Stomach (tissue), 9 donors: Measurements from ENCODE around the gene SCFD2. TPM values are rescaled to one million over a fixed set of nuclear protein-coding genes. Genes with fewer than 3 reads are reported as not detected.

Source experiments
- DNase-seq, 2 donors: peaks; one replicate each; pipeline versions ENCODE4 v3.0.0 to v3.0.0-alpha.2; 2013 to 2019
- H3K27ac ChIP-seq, 5 donors: fragments of 200-600 bp in 4 of 5; sonication (generic) in 4 of 5; one replicate each; pipeline ENCODE4 v1.5.1; 2013 to 2019; ENCODE audit warnings: mild to moderate bottlenecking in 1 of 5, moderate library complexity in 1 of 5
- H3K27me3 ChIP-seq, 3 donors: fragments of 200-600 bp; sonication (generic); one replicate each; pipeline ENCODE4 v1.5.1; 2017 to 2019; ENCODE audit warnings: mixed run types in 1 of 3
- H3K36me3 ChIP-seq, 4 donors: fragments of 200-600 bp; sonication (generic); 1 replicate in 3 of 4; 2 replicates in 1 of 4; pipeline ENCODE4 v1.5.1; 2016 to 2019
- H3K4me1 ChIP-seq, 4 donors: fragments of 200-600 bp; sonication (generic); one replicate each; pipeline ENCODE4 v1.5.1; 2016 to 2019
- H3K4me3 ChIP-seq, 4 donors: fragments of 200-600 bp; sonication (generic) in 3 of 4; one replicate each; pipeline ENCODE4 v1.5.1; 2016 to 2019; ENCODE audit warnings: mild to moderate bottlenecking in 1 of 4
- H3K9me3 ChIP-seq, 4 donors: fragments of 200-600 bp; sonication (generic); one replicate each; pipeline ENCODE4 v1.5.1; 2016 to 2019
- EP300 ChIP-seq: sonication (generic); formaldehyde crosslinking; IDR thresholded peaks from one replicate; pipeline ENCODE4 v1.6.1; 2017; ENCODE audit warnings: antibody characterized with exemption
- POLR2A ChIP-seq, 4 donors: fragments of 450-650 bp; IDR thresholded peaks; one replicate each; pipeline ENCODE4 v1.6.1; 2016; ENCODE audit warnings: antibody characterized with exemption in 4 of 4, control low read depth in 2 of 4, mild to moderate bottlenecking in 1 of 4, moderate library complexity in 1 of 4
- POLR2AphosphoS5 ChIP-seq, 3 donors: sonication (generic); formaldehyde crosslinking; IDR thresholded peaks; one replicate each; pipeline ENCODE4 v1.6.1; 2016; ENCODE audit warnings: antibody characterized with exemption in 3 of 3
- WGBS, 5 donors: extraction: QIAGEN DNeasy Blood & Tissue Kit in 3 of 5; methylation state at CpG; one replicate each; pipeline versions ENCODE4 v1.1.5 to v1.1.7; 2013 to 2018; 5-methylcytosine and 5-hydroxymethylcytosine counted together
- intact Hi-C: fragments of 100-400 bp; cut with DNase I; formaldehyde crosslinking; loops from one replicate; pipeline ENCODE4 v1.15.1; 2023; ENCODE audit warnings: low total_unique reads
- polyA plus RNA-seq, 3 donors: library from polyadenylated mRNA; stranded (reverse); fragments of 200-250 nt; gene quantifications; one replicate each; pipeline ENCODE4 v1.2.3, GENCODE V29; 2013
- total RNA-seq, 5 donors: library from RNA; depleted of rRNA; stranded (reverse); fragments of >200 nt; gene quantifications; one replicate each; pipeline versions ENCODE4 v1.1.0 to v1.2.3, GENCODE V29; 2014 to 2016
- TF ChIP-seq, protein P1 (sequence below), 7 experiments: fragments of 450-650 bp in 4 of 7; fragments of 200-600 bp in 3 of 7; sonication (generic) in 3 of 7; IDR thresholded peaks; one replicate each; pipeline ENCODE4 v1.5.1; 2016 to 2019; ENCODE audit warnings: antibody characterized with exemption in 7 of 7, control low read depth in 2 of 7, mild to moderate bottlenecking in 1 of 7
- donor health status: healthy with polysubstance abuse.
- donor health status: Bipolar disorder and iron deficiency.
- donor health status: healthy.

SCFD2 gene
- total and polyA plus RNA-seq, 8 donors = 2.9 to 40.2 (median 11.1) TPM

DNA sequence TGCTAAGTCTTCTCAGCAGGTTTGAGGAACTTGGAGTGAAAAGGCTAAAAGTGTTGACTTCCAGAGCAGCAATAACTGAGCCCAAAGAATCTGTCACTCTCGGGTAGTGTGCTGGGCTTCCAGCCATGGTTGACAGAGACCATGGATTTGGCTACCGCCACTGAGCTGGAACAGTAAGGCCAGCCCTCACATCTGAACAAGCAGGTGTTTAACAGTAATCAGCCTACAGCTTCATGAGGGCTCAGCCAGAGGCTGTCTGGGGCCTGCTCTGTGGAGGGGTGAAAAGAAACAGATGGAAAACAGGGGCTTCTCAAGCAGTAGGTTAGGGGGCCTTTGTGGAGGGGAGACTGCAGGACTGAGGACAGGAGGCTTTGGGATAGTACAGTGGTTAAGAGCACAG is 488.8 kb downstream of the SCFD2 start:
- no peaks in the 10 kb centered on the region for H3K36me3 ChIP-seq
- 43 to 66% (median 48%) methylated on average over 2 of the region's 2 CpGs for WGBS, 5 donors
- no peaks in the 10 kb centered on the region for H3K9me3 ChIP-seq
- no peak overlapping the region for H3K27ac ChIP-seq
- H3K27me3 ChIP-seq = no peaks in the 10 kb centered on the region
- TF ChIP-seq POLR2A (IDR thresholded peaks at IDR 0.05) (no peak), POLR2AphosphoS5 (IDR thresholded peaks at IDR 0.05) (no peak), EP300 (no peak)
- TF ChIP-seq, protein P1, sequence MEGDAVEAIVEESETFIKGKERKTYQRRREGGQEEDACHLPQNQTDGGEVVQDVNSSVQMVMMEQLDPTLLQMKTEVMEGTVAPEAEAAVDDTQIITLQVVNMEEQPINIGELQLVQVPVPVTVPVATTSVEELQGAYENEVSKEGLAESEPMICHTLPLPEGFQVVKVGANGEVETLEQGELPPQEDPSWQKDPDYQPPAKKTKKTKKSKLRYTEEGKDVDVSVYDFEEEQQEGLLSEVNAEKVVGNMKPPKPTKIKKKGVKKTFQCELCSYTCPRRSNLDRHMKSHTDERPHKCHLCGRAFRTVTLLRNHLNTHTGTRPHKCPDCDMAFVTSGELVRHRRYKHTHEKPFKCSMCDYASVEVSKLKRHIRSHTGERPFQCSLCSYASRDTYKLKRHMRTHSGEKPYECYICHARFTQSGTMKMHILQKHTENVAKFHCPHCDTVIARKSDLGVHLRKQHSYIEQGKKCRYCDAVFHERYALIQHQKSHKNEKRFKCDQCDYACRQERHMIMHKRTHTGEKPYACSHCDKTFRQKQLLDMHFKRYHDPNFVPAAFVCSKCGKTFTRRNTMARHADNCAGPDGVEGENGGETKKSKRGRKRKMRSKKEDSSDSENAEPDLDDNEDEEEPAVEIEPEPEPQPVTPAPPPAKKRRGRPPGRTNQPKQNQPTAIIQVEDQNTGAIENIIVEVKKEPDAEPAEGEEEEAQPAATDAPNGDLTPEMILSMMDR (IDR thresholded peaks at IDR 0.05) = no peak
- DNase-seq = peak; percentile 27 to 29
- peaks cover 0 to 12% (median 0%) of the 10 kb centered on the region in 4 donors for H3K4me1 ChIP-seq
- no peak overlapping the region for H3K4me3 ChIP-seq
- intact Hi-C loops = no loop called here

DNA sequence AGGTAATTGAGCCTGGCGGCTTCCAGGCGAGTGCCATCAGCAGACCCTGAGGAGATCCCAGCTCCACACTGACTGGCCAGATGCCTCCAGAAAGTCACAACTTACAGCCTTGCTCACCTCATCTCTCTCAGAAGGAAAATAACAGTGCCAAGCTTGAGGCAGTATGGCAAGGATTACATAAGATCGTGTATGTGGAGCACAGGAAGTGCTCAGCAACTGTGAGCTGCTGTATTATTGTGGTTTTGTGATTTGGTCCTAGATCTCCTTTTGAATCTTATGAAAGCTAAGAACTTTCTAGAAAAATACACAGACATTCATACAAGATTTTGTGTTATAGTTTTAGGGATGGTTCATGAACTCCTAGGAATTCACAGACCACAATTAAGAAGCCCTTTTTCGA is 489.8 kb downstream of the SCFD2 start:
- WGBS, 5 donors = 84 to 93% (median 86%) methylated on average over 4 of the region's 4 CpGs
- Histone ChIP-seq H3K27me3 (no peaks in the 10 kb centered on the region), H3K27ac (no peak overlapping the region), H3K9me3 (no peaks in the 10 kb centered on the region), H3K36me3 (no peaks in the 10 kb centered on the region), H3K4me1 (peaks cover 0 to 12% (median 0%) of the 10 kb centered on the region in 4 donors), H3K4me3 (no peak overlapping the region)
- intact Hi-C loops = no loop called here
- no peak for TF ChIP-seq POLR2AphosphoS5 (IDR thresholded peaks at IDR 0.05)
- TF ChIP-seq, protein P1 (IDR thresholded peaks at IDR 0.05) = no peak
- no peak for TF ChIP-seq POLR2A (IDR thresholded peaks at IDR 0.05)
- TF ChIP-seq EP300 = no peak
- no peak for DNase-seq

DNA sequence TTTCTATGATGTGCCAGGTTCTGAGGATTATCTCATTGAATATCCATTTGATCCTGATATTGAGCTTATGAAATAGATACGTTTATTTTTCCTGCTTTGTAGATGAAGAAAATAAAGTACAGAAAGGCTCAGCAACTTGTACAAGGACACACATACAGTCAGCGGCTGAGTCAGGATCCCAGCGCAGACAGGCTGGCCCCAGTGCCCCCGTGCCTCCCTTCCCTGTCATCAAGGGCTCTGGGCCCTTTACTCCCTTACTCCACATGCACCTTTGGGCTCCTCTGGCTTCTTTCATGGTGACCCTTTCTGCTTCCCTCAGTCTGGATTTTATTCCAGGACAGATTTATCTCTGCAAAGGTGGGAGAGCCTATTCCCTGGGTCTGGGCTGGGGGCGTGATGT is 490.9 kb downstream of the SCFD2 start:
- TF ChIP-seq, protein P1 (IDR thresholded peaks at IDR 0.05) = no peak
- TF ChIP-seq POLR2A (IDR thresholded peaks at IDR 0.05) = no peak
- no peak for TF ChIP-seq EP300
- no peak for TF ChIP-seq POLR2AphosphoS5 (IDR thresholded peaks at IDR 0.05)
- no peak overlapping the region for H3K4me3 ChIP-seq
- WGBS, 5 donors = 90 to 97% (median 95%) methylated on average over 5 of the region's 5 CpGs
- no peaks in the 10 kb centered on the region for H3K9me3 ChIP-seq
- intact Hi-C loops = no loop called here
- no peaks in the 10 kb centered on the region for H3K27me3 ChIP-seq
- H3K27ac ChIP-seq = no peak overlapping the region
- no peaks in the 10 kb centered on the region for H3K36me3 ChIP-seq
- peaks cover 0 to 20% (median 7%) of the 10 kb centered on the region in 4 donors for H3K4me1 ChIP-seq
- no peak for DNase-seq

DNA sequence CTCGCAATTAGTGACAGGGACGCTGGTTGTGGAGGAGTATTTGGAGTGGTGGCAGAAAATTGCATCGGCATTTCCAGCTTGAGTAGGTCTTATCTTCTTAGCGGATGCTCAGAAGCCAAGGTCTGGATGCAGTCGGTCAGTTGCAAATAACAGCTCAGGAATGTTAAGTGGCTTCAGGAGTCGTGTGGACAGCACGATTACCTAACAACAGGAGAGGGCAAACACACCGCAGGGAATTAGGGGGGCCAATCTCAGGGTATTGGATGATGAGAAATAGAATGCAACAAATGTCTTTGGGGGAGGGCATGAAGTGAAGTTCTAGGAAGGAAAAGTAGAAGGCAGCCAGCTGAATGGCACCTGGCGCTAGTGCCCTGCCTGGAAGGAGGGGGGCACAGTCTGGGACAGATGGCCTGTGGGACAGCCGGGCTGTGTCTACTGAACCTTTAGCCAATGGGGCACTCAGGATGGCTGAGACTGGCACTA is 492.0 kb downstream of the SCFD2 start:
- intact Hi-C loops = no loop called here
- WGBS, 5 donors = 39 to 79% (median 60%) methylated on average over 10 of the region's 10 CpGs
- peak in 1 of 2 donors; percentile 56 for DNase-seq
- Histone ChIP-seq H3K9me3 (no peaks in the 10 kb centered on the region), H3K27me3 (no peaks in the 10 kb centered on the region), H3K4me1 (peaks cover 6 to 30% (median 12%) of the 10 kb centered on the region in 4 donors), H3K4me3 (no peak overlapping the region), H3K27ac (no peak overlapping the region), H3K36me3 (no peaks in the 10 kb centered on the region)
- TF ChIP-seq EP300 = no peak
- TF ChIP-seq, protein P1 (IDR thresholded peaks at IDR 0.05) = no peak
- TF ChIP-seq POLR2A (IDR thresholded peaks at IDR 0.05) = no peak
- TF ChIP-seq POLR2AphosphoS5 (IDR thresholded peaks at IDR 0.05) = no peak
